HFF-Myc (cell line): ENCODE measurements around the gene ZNF333.

ENCODE experiments used
- DNase-seq: peaks from one replicate; pipeline ENCODE4 v3.0.0-alpha.2; 2011; ENCODE audit warnings: low read depth; ENCODE audit errors: extremely low read depth
- H3K4me3 ChIP-seq: replicated peaks from 2 replicates; pipeline ENCODE4 v1.5.1; 2011; ENCODE audit warnings: low read depth, mild to moderate bottlenecking, control low read depth, low read length
- TF ChIP-seq, protein P1 (sequence below): IDR thresholded peaks from 2 replicates; pipeline ENCODE4 v1.5.1; 2012; ENCODE audit warnings: mild to moderate bottlenecking, low read depth, low read length, control low read depth; ENCODE audit errors: missing control alignments

ZNF333 gene

DNA sequence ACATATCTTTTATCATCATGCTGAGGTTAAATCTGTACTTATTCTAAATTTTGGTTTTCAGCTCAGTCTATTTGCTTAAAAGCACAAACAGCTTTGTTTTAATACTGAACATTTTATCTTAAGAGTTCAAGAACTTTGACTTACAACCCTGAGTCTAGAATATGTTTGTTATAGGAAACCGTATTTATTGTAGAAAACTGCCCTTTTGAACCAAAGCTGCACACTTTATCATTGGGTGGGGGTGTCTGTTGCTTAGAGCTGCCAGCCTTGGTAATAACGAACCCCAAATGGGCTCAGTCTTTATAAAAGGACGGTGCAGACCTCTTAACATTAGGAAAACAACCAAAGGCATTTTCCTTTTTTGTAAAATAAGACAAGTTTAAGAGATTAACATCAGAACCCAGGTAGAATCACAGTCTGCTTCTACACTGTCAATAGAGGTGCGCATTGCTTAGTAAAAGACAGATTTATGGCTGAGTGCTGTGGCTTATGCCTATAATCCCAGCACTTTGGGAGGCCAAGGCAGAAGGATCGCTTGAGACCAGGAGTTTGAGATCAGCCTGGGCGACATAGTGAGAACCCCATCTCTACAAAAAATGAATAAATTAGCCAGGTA lies 29.9 kb upstream of the ZNF333 start:
- TF ChIP-seq, protein P1, sequence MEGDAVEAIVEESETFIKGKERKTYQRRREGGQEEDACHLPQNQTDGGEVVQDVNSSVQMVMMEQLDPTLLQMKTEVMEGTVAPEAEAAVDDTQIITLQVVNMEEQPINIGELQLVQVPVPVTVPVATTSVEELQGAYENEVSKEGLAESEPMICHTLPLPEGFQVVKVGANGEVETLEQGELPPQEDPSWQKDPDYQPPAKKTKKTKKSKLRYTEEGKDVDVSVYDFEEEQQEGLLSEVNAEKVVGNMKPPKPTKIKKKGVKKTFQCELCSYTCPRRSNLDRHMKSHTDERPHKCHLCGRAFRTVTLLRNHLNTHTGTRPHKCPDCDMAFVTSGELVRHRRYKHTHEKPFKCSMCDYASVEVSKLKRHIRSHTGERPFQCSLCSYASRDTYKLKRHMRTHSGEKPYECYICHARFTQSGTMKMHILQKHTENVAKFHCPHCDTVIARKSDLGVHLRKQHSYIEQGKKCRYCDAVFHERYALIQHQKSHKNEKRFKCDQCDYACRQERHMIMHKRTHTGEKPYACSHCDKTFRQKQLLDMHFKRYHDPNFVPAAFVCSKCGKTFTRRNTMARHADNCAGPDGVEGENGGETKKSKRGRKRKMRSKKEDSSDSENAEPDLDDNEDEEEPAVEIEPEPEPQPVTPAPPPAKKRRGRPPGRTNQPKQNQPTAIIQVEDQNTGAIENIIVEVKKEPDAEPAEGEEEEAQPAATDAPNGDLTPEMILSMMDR, result no peak
- no peak for DNase-seq
- H3K4me3 ChIP-seq, result no peak overlapping the region

- H3K4me3 ChIP-seq, result no peak overlapping the region
- TF ChIP-seq, protein P1, result no peak
- no peak for DNase-seq
Measured at GRCh38 chr19:14661372-14661924, 28.4 kb upstream of the ZNF333 start.

DNA sequence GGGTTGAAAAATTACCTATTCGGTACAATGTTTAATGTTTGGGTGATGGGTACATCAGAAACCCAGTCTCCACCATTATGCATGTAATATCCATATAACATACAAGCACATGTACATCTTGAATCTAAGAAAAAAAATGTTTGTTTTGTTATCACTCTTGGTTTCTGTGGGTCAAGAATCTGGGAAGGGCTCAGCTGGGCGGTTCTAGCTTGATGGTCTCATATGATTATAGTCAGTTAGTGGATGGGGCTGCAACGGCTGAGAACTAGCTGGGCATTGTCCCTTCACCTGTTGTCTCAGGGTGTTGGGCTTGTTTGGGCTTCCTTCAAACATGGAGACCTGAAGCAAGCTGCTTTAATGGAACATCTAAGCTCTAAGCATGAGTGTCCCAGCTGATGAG lies 19.9 kb upstream of the ZNF333 start:
- no peak overlapping the region for H3K4me3 ChIP-seq
- TF ChIP-seq, protein P1, result no peak
- no peak for DNase-seq

DNA sequence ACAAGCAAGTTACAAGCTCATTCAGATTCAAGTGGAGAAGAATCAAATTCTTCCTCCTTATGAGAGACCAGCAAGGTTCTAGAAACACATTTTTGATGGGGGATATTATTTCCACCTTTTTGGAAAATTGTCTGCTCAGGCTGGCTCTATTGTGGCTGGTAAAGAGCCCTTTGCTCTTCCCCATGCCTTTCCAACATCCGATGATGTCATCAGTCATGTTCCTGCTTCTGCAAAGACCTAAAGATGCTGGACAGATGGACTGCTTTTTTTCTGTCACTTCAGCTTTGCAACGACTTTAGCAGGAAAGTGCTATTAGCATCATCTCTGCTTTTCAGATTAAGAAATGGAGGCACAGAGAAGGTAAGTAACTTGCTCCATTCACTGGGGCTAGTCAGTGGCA lies 19.4 kb upstream of the ZNF333 start:
- TF ChIP-seq, protein P1, result no peak
- no peak for DNase-seq
- no peak overlapping the region for H3K4me3 ChIP-seq

GRCh38 chr19:14672188-14672872 lies 17.5 kb upstream of the ZNF333 start:
- DNase-seq, result no peak
- no peak overlapping the region for H3K4me3 ChIP-seq
- TF ChIP-seq, protein P1, result no peak

GRCh38 chr19:14673088-14673487 lies 16.8 kb upstream of the ZNF333 start:
- no peak for DNase-seq
- H3K4me3 ChIP-seq, result no peak overlapping the region
- TF ChIP-seq, protein P1, result no peak
